HG02973 (cell line): Measurements from ENCODE around the gene DNAH6.

ENCODE experiments used
- ATAC-seq: cut with Tn5 transposase; IDR thresholded peaks from one replicate; pipeline ENCODE4 v1.9.1; 2021; ENCODE audit warnings: moderate library complexity; ENCODE audit not compliant: unreplicated experiment

Gene DNAH6

GRCh38 chr2:84793641-84794040 lies 277.3 kb downstream of the DNAH6 start:
- no peak for ATAC-seq

- no peak for ATAC-seq
These were observed 280.5 kb downstream of the DNAH6 start for GRCh38 chr2:84796798-84797197.

DNA sequence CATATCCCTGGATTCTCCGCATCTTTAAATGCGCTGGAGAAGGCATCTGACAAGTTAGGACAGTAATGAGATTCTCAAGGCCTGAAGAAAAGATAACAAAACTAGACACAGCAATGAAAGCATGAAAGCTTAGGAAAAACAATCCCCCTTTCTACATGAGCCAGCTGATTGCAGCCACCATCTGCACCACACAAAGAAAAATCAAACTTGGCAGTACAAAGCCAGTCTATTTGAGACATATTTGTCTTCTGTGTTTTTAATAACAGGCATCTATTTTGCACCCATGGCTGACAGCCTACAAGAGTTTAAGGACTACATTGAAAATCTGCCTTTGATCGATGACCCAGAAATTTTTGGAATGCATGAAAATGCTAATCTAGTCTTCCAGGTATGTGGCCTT lies 281.0 kb downstream of the DNAH6 start:
- ATAC-seq = no peak

DNA sequence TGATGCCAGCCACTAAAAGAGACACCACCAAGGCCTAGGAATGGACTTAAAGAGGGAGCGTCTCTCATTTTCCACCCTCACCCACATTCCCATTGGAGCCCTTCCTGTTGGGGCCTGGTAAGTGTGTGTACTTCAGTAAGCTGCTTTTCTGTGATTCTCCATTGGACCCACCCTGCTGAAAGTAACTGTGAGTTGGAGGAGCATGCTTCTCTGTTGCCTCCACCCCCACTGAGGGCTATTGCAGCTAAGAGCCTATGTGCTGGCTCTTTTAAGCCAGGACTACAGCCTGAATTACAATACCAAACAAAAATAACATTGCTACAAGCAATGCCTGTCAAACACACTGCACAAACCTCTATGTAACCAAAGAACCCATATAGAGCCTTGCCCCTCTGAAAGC lies 283.5 kb downstream of the DNAH6 start:
- peak; percentile 15 for ATAC-seq

GRCh38 chr2:84800194-84800805 lies 284.0 kb downstream of the DNAH6 start:
- ATAC-seq = peak; percentile 94

DNA sequence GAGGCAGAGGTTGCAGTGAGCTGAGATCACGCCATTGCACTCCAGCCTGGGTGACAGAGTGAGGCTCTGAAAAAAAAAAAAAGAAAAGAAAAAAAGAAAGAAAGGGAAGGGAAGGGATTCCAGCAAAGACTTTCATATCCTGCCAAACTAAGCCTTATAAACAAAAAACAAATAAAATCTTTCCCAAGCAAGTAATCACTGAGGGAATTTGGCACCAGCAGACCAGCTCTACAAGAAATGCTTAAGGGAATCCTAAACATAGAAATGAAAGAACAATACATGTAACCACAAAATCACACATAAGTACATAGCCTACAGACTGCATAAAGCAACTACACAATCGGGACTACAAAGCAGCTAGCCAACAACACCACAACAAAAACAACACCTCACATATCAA lies 285.5 kb downstream of the DNAH6 start:
- no peak for ATAC-seq

- no peak for ATAC-seq
These were observed 289.1 kb downstream of the DNAH6 start for GRCh38 chr2:84805250-84805958.

DNA sequence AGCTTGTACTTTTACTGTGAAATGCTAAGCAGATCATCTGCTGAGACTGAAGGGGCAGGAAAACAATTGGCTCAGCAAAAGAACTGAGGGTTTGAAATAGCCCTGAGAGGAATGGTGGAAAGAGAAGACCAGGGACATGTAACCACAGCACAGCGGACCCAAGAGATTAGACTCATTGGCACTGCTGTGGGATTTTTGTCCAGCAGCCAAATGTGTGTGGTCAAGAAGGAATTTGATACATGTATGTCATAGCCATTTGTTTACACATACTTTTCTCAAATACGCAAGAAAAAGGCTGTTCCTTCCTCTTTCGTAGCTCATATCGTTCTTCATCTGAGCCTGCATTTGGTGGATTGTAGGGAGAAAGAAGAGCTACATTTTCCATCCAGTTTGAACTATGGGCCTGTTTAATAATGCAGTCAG lies 290.8 kb downstream of the DNAH6 start:
- no peak for ATAC-seq

- no peak for ATAC-seq
These were observed 292.0 kb downstream of the DNAH6 start for GRCh38 chr2:84808279-84808678.

GRCh38 chr2:84811839-84812431 lies 295.6 kb downstream of the DNAH6 start:
- no peak for ATAC-seq

- no peak for ATAC-seq
These were observed 298.8 kb downstream of the DNAH6 start for GRCh38 chr2:84815146-84815545.

DNA sequence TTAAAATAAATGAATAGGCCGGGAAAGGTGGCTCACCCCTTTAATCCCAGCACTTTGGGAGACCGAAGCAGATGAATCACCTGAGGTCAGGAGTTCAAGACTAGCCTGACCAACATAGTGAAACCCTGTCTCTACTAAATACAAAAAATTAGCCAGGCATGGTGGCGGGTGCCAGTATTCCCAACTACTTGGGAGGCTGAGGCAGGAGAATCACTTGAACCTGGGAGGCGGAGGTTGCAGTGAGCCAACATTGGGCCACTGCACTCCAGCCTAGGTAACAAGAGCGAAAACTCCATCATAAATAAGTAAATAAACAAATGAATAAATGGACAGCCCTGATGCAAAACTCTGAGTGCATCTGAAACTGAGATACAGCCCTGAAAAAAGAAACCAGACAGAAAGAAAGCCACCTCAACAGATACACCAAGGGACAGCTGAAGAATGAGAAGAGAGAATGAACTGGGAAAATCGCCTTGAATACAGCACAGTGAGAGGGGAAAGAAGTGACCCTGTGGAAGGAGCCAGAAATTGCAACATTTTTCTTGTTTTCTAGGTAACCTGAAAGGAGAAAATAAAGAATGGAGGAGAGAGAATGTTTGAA lies 300.2 kb downstream of the DNAH6 start:
- ATAC-seq = peak; percentile 73

- peak; percentile 90 for ATAC-seq
These were observed 300.9 kb downstream of the DNAH6 start for GRCh38 chr2:84817239-84817655.

DNA sequence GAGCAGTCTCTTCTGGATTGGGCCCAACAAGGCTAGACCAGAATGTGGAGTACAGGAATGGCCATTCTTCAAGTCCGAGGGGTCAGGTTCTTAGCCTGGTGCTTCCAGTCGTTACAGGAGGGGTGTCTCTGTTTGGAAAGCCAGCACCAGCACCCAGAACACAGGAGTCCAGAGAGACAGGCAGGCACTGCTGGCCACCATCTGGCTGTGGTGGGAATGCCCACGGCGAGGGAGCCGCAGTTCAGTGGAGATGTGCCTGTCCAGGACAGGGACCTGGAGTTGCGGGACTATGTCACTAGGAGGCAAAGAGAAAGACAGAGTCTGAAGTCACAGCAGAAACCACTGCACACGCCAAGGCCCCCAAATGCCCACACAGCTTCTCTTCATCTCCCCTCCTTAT lies 305.5 kb downstream of the DNAH6 start:
- no peak for ATAC-seq

DNA sequence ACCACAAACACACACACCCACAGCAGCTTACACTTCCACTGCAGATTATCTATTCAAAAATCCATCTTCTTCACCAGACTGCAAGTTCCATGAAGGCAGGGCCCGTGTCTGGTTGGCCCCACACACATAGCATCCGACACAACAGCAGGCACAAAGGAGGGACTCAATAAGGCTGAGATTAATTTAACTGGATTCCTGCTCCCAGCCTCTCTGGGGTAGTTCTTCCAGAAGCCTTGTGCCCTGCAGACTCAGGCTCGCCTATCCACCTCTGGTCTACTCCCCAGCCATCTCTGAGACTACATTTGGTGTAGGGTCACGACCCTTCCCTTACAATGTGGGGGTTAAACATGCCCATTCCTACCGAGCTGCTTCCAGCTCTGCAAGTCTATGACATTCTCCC lies 306.9 kb downstream of the DNAH6 start:
- ATAC-seq = no peak

- ATAC-seq = no peak
These were observed 307.5 kb downstream of the DNAH6 start for GRCh38 chr2:84823788-84824187.

DNA sequence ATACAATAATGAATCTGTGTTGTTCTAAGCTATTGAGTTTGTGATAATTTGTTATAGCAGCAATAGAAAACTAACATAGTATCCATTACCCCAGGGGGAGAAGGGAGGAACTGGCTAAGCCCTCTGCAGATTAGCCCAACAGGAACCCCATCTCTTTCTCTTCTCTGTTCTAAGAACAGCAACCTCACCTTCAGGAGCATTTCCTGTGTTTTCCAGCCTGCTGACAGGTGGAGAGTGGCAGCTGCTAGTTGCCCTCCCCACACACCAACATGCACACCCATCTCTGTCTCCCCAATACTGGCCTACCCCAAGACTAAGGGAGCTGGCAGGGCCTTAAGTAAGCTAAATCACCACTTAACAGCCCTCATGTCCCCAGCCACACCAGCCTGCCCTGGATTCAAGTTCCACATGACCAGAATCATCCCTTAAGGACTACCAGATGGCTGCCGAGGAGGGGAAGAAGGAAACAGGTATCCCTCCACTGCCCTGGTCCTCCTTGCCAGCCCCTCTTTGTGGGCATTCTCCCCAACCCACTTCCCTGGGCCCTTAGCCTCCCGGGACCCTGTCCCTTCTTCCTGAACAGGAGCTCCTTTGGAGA lies 311.8 kb downstream of the DNAH6 start:
- no peak for ATAC-seq

GRCh38 chr2:84829693-84830092 lies 313.4 kb downstream of the DNAH6 start:
- no peak for ATAC-seq

GRCh38 chr2:84830095-84830494 lies 313.8 kb downstream of the DNAH6 start:
- no peak for ATAC-seq

DNA sequence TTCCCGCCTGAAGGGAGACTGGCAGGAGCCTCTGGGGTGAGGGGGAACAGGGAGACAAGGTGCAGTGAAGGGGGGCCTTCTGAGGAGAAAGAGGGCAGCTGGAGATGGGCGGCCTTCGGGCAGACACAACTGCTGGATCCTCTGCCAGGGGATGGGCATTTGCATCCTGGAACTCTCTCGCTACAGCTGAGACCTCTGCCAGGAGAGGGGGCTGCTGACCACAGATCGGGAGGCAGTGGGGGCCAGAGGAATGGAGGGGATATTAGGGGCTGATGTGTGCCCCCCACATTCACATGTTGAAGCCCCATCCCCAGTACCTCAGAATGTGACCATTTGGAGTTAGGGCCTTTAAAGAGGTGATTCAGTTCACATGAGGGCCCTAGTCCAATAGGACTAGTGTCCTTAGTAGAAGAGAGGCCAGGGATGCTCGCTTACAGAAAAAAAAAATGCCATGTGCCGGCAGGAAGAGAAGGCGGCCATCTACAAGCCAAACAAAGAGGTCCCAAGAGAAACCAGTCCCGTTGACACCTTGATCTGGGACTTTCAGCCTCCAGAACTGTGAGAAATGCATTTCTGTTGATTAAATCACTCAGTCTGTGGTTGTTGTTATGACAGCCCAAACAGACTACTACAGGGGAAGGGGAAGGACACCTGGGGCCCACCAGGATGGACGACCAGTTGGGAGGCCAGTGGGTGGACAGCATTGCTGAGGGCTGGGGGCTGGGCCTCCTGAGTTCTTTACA lies 314.6 kb downstream of the DNAH6 start:
- no peak for ATAC-seq
